GM12878 (cell line): ENCODE results near the gene PDIK1L. TPM values are rescaled to one million over a fixed set of nuclear protein-coding genes. Genes with fewer than 3 reads are reported as not detected.

ENCODE experiments used
- BHLHE40 ChIP-seq, 2 experiments: fragments of 450-650 bp in 1 of 2; IDR thresholded peaks; 2 replicates each; pipeline ENCODE4 v1.6.1; 2011 to 2017; ENCODE audit warnings: low read depth in 2 of 2, borderline replicate concordance in 1 of 2, improper control_type of control experiment in 1 of 2, low read length in 1 of 2, mild to moderate bottlenecking in 1 of 2
- MEF2B ChIP-seq: fragments of 450-650 bp; IDR thresholded peaks from 2 replicates; pipeline ENCODE4 v1.6.1; 2018; ENCODE audit warnings: mild to moderate bottlenecking, moderate library complexity; ENCODE audit not compliant: partially characterized antibody, poor library complexity, severe bottlenecking
- PML ChIP-seq: IDR thresholded peaks from 2 replicates; pipeline ENCODE4 v1.6.1; 2012; ENCODE audit warnings: low read length, inconsistent platforms
- POLR2AphosphoS2 ChIP-seq: IDR thresholded peaks from 2 replicates; pipeline ENCODE4 v1.6.1; 2011; ENCODE audit warnings: low read depth, mild to moderate bottlenecking, low read length, improper control_type of control experiment, moderate library complexity
- SMC3 ChIP-seq: IDR thresholded peaks from 2 replicates; pipeline ENCODE4 v1.6.1; 2011; ENCODE audit warnings: low read length, improper control_type of control experiment, borderline replicate concordance
- SUZ12 ChIP-seq: fragments of 200-600 bp; sonication (generic); IDR thresholded peaks from one replicate; pipeline ENCODE4 v1.6.1; 2018; ENCODE audit warnings: antibody characterized with exemption, mild to moderate bottlenecking; ENCODE audit not compliant: unreplicated experiment
- polyA plus RNA-seq, 11 experiments: library from polyadenylated mRNA; depleted of rRNA in 4 of 11; unstranded in 6 of 11; stranded (reverse) in 5 of 11; fragments of >200 nt; fragmentation: Nextera tagmentation in 4 of 11; fragmentation: Illumina TruSeq in 1 of 11; extraction: Ambion mirVana in 4 of 11; extraction: Trizol in 1 of 11; gene quantifications; 1 replicate in 1 of 11; 2 replicates in 10 of 11; pipeline versions ENCODE4 v1.2.1 to v1.2.3, GENCODE V29; 2011 to 2016; ENCODE audit warnings: inconsistent platforms in 2 of 11, missing spikeins in 2 of 11, low read depth in 1 of 11
- total RNA-seq, 4 experiments: library from RNA; depleted of rRNA in 3 of 4; stranded (reverse); fragments of >200 nt in 3 of 4; fragmentation: Illumina TruSeq in 1 of 4; extraction: Trizol in 1 of 4; gene quantifications; 2 replicates each; pipeline versions ENCODE4 v1.2.1 to v1.2.3, GENCODE V29; 2013 to 2021
- TF ChIP-seq, protein P1 (sequence below): fragments of 450-650 bp; formaldehyde crosslinking; IDR thresholded peaks from 2 replicates; pipeline ENCODE4 v1.5.0; 2022; ENCODE audit warnings: mild to moderate bottlenecking, missing genetic modification characterization
- TF ChIP-seq, protein P2 (sequence below): fragments of 450-650 bp; IDR thresholded peaks from 2 replicates; pipeline ENCODE4 v1.6.1; 2017; ENCODE audit warnings: mild to moderate bottlenecking

Gene PDIK1L
- total and polyA plus RNA-seq, 10 of the 15 experiments (the other 5 are each of a cell fraction or from before 2014, with no cell fraction given), result 4.0 to 15.9 (median 10.5) TPM

DNA sequence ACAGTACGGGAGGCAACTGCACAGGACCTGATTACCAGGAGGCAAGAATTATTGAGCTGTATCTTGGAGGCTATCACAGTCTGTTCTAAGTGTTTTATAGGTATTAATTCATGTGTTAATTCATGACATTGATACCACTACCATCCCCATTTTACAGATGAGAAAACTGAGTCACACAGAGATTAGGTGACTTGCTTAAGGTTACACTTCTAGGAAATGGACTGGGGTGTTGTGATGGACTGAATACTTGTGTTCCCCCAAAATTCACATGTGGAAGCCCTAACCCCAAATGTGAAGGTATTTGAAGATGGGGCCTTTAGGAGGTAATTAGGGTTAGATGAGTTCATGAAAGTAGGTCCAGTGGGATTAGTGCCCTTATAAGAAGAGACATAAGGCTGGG, 34.1 kb upstream of the PDIK1L start (continued):
- TF ChIP-seq, protein P1, sequence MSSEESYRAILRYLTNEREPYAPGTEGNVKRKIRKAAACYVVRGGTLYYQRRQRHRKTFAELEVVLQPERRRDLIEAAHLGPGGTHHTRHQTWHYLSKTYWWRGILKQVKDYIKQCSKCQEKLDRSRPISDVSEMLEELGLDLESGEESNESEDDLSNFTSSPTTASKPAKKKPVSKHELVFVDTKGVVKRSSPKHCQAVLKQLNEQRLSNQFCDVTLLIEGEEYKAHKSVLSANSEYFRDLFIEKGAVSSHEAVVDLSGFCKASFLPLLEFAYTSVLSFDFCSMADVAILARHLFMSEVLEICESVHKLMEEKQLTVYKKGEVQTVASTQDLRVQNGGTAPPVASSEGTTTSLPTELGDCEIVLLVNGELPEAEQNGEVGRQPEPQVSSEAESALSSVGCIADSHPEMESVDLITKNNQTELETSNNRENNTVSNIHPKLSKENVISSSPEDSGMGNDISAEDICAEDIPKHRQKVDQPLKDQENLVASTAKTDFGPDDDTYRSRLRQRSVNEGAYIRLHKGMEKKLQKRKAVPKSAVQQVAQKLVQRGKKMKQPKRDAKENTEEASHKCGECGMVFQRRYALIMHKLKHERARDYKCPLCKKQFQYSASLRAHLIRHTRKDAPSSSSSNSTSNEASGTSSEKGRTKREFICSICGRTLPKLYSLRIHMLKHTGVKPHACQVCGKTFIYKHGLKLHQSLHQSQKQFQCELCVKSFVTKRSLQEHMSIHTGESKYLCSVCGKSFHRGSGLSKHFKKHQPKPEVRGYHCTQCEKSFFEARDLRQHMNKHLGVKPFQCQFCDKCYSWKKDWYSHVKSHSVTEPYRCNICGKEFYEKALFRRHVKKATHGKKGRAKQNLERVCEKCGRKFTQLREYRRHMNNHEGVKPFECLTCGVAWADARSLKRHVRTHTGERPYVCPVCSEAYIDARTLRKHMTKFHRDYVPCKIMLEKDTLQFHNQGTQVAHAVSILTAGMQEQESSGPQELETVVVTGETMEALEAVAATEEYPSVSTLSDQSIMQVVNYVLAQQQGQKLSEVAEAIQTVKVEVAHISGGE (CRISPR knock-in tag), result no peak
- TF ChIP-seq SMC3 (no peak), SUZ12 (no peak), BHLHE40 (IDR thresholded peaks at IDR 0.05; ENCODE audit: borderline replicate concordance in 1 of 2, low read depth in 2 of 2, low read length in 1 of 2) (no peak), PML (no peak), POLR2AphosphoS2 (no peak), MEF2B (no peak)
- TF ChIP-seq, protein P2, sequence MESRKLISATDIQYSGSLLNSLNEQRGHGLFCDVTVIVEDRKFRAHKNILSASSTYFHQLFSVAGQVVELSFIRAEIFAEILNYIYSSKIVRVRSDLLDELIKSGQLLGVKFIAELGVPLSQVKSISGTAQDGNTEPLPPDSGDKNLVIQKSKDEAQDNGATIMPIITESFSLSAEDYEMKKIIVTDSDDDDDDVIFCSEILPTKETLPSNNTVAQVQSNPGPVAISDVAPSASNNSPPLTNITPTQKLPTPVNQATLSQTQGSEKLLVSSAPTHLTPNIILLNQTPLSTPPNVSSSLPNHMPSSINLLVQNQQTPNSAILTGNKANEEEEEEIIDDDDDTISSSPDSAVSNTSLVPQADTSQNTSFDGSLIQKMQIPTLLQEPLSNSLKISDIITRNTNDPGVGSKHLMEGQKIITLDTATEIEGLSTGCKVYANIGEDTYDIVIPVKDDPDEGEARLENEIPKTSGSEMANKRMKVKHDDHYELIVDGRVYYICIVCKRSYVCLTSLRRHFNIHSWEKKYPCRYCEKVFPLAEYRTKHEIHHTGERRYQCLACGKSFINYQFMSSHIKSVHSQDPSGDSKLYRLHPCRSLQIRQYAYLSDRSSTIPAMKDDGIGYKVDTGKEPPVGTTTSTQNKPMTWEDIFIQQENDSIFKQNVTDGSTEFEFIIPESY, result no peak
- TF ChIP-seq, all 136 proteins: peak for 0
